ENCODE results near the gene SMARCC1.

SMARCC1 gene

DNA sequence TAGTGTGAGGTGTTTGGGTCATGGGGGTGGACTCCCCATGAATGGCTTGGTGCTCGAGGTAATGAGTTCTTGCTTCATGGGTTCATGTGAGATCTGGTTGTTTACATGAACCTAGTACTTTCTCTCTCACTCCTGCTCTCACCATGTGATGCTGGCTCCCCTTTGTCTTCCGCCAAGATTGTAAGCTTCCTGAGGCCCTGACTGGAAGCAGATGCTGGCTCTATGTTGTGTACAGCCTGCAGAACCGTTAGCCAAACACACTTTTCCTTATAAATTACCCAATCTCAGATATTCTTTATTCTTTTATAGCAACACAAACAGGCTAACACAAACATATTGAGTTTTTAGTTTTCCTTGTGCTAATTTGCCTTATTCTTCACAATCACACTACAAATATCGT is 199.9 kb downstream of the SMARCC1 start:
- no peak for DNase-seq

DNA sequence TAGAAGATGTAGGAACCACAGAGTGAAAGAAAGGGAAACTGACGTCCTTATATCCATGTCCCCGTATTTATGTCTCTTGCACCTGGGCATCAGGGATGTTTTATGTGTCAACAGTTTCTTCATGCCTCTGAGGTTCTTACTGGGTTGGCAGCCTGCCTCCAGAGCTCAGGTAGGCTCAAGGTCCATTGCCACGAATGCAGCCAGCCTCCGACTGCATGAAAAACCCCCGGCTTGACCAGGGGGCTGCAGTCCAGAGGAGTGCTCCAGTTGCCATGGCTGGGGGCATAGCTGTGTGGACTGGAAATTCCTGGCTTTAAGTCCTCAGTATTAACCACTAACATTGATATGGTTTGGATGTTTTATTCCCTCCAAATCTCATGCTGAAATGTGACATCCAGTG is 200.3 kb downstream of the SMARCC1 start:
- DNase-seq = no peak

DNA sequence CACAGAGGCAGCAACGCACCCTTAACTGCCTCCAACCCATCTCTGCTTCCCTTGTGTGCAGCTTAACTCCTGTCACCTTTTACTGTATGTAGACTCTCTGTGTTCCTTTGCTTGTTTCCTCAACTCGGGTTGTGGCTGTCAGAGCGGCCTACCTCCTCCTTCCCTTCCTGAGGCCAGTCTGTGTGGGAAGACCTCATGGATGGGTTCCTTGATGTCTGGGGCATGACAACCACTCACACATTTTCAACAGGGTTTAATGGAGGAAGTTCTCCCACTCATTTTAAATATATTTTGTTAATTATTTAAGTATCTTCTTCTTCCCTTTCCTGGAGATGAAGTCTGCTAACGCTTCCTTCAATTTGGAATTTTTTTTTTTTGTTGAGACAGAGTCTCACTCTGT is 201.2 kb downstream of the SMARCC1 start:
- DNase-seq = no peak

DNA sequence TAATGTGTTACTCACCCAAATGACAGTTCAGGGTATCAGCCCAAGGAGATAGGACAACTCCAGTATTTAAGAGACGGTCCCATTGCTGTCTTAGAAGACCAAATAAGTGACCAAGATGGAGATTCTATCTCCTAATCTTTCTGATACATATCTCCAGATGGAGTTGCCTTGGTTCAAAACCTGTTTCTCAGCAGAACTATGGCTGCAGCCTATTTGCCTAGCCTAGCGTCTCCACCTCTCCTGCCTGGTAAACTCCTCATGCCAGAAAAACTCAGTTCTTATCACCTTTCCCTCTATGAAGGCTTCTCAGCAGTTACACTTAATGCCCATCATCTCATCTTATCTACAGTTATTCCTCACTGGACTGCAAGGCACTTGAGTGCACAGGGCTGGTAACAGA is 201.8 kb downstream of the SMARCC1 start:
- DNase-seq = no peak

DNA sequence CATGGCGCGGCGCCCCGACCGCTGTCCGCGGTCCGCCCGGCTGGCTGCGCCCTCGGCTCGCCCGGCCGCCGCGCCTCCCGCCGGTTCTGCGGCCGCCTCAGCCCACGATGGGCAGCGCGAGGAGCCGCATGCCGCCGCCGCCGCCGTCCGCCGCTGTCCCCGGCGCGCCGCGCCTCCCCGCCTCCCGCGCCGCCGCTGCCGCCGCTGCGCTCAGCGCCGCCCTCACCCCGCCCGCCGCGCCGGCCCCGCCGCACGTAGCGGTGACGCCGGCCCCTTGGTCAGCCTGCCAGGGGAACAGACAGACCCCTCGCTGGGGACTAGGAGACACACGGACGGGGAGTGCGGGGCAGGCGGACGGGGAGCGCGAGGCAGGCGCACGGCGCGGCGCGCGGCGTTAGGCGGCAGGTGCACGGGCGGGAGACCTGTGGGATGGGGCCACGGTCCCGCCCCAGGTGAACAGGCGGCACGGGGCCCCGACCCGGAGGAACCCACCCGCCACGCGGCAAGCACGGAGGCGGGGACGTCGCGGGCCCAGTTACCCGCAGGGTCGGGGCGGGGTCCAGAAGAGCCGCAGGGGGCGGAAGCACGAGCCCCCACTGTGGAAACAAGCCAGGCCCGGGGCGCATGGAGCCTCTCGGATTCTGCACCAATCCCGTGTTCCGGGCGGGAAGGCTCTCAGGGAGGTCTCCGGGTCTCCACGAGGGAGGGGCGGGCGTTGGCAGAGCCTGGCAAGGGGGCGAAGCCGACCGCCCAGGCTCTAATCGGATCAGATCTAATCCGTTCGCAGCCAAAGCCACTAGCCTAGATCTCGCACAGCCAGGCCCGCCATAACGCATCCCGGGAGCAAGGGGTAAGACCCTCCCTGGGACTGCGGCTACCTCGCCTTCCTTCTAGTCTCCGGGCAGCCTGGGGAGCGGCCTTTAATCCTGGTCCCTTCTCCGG is 202.7 kb downstream of the SMARCC1 start, which contains the start of gene CSPG5:
TSS of gene CSPG5 (minus strand) at position 175 of the 942 bp plus-strand sequence. CDS start at position 3, 172 bp downstream.
- peak; percentile 56 for DNase-seq

DNA sequence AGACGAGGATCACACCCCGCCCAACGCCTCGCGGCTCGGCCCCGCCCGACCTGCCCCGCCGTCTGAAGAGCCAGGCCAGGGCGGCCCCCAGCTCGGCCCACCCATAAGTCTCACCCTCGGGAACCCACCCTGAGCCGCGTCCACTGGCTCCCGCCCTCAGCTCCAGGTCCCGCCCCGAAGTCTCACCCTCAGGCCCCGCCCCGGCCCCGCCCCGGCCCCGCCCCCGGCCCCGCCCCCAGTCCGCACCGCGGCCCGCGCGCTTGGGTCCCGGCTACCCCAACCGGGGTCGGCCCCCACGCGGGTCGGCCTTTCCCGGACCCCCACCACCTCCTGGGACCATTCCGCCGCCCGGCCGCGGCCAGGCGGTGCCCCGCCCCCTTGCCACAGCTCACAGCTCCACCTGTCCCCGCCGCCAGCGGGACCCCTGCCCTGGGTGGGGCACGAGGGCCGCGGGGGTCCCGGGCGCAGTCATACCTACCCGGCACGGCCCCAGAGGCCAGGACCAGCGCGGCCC is 203.5 kb downstream of the SMARCC1 start:
- DNase-seq = peak; percentile 39

DNA sequence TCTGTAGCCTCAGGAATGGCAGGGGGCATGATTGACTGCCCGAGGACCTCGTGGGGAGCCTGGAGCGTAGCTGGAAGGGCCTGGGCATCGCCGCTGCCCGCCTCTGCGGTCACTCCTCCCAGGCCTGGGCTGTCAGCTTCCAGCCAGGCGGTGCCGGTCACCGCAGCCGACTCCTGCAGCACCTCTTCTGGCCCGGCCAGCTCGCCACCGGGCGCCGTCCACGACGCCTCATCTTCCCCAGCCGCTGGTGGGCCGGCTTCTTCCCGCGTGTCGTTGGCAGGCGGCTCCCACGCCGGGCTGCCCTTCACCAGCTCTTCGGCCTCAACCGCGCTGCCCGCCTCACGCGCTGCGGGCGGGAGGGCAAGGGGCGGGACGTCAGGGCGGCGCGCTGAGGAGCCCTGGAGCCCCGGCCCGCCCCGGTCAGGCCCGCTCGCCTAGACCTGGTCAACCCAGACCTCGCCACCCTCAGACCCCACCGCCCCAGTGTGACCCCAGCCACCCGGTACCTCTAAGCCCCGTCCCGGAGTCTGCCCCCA is 204.0 kb downstream of the SMARCC1 start:
- peak; percentile 38 for DNase-seq

DNA sequence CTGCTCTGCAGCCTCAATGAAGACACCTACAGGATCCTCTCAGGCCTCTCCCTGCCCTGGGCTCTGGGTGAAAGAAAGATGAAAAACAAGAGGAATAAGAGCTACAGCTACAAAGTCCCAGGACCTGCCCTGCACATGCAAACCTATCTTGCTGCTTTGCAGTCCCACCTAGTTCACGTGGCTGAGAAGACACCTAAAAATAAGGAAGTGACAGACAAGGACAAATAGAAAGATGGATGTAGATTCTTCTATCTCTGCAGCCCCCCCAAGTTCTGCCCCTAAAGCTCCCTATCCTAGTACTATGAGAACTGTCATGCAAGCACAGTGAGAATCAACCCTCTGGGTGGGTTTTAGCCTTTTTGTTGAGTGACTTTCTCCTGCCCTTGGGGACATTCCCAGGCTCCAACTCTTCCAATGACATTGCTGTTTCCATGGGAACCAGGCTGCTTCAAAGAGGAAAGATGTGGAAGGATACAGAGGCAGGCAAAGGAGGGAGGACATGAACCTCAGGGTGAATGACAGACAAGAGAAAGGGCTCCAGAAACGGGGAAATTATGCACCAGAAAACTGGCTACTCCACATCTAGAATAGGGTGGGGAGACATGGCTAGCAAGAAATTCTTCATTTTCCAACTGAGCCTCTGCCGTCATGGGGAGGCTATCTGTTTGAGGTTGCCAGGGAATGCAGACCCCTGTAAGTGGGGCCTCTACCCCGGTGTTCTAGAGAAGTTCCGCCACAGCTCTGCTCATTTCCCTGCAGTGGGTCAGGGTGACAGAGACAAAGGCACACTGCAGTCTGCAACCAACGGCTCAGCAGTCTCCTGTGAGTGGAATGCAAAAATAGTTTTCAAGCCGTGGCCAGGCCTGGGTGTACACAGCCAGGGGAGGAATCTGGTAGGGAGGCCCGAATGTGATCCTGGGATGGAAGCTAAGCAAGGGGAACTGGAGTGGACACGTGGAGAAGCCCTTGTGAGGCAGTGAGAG is 208.2 kb downstream of the SMARCC1 start:
- DNase-seq = no peak

DNA sequence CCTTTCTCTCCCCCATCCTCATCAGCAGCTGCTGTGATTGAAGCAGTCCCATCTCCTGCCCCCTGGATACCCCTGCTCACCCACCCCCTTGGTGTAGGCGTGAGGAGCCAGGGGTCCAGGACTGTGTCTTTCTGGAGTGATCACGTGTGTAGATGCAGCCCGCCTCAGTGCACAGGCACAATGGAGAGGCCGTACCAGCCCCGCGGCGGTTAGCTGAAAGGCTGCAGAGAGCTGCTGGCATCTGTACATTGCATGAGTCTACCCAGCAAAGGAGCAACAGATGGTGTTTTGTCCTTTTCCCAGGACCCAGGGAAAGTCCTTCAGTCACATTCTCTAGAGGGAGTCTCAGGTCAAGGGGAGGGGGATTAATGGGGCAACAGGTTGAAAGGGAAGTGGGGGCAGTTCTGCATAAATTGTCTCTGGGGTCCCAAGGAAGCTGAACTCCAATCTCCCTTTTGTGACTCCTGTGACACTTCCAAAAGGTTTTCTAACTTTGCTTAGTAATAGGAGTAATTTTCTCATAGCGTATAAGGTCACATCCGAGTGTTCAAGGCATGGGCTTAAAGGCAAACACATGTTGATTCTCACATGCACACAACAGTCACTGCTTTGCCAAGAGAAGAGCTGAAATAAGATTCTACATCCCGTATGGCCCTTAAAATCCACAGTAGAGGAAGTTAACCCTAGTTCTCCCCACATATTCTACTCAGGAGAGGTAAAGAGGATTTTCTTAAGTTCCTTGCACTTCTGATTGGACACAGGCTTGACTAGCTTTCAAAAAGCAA is 210.1 kb downstream of the SMARCC1 start:
- DNase-seq = no peak

DNA sequence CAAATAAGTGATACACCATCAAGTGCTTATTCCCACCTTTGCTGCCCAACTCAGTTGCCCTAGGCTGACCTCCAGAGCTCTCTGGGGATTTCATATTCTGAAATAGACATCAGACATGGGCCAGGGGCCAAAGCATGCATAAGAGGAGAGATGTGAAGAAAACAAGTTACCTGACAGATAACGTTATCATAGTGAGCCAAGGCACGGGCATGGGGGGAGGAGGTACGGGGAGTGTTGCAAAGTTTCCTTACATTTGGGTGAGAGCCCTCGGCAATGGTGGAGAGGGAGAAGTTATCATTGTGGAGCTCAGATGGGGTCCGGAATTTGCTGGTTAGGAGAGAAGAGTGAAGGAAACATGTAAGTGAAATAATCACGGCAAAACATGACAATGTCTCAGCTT is 212.8 kb downstream of the SMARCC1 start:
- no peak for DNase-seq

DNA sequence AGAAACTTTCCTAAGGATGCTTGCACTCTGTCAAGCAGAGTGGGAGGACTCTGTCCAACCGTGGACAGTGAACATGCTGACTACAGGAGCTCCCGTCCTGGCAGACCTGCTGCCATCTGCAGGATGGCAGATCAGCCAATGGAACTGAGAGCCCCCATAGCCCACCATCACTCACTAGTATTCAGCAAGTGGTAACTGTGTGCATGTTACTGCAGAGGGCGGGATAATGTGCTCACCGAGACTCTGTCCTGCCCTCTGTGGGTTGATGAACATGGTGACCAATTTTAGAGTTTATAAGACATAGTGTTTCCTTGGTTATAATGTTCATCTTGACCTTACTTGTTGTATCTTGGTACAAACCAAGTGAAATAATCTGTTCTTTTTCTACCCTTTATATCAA is 214.5 kb downstream of the SMARCC1 start:
- DNase-seq = no peak

DNA sequence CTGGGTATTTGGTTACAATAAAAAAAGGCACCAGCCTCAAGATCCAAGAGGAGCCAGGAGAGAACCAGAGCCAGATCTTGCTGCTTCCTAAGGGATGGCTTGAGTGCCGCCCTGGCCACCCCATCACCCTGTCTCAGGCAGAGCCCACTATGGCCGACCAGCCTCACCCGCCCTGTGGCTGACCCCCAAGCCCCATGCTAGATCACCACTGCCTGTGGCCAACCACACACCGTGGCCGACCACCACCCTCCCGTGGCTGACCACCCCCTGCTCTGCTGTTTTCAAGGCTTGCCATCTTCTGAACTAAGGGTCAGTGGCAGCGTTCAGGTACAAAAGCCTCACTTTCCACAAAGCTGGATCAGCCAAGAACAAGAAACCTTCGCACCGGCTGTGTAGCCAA is 215.0 kb downstream of the SMARCC1 start:
- no peak for DNase-seq

DNA sequence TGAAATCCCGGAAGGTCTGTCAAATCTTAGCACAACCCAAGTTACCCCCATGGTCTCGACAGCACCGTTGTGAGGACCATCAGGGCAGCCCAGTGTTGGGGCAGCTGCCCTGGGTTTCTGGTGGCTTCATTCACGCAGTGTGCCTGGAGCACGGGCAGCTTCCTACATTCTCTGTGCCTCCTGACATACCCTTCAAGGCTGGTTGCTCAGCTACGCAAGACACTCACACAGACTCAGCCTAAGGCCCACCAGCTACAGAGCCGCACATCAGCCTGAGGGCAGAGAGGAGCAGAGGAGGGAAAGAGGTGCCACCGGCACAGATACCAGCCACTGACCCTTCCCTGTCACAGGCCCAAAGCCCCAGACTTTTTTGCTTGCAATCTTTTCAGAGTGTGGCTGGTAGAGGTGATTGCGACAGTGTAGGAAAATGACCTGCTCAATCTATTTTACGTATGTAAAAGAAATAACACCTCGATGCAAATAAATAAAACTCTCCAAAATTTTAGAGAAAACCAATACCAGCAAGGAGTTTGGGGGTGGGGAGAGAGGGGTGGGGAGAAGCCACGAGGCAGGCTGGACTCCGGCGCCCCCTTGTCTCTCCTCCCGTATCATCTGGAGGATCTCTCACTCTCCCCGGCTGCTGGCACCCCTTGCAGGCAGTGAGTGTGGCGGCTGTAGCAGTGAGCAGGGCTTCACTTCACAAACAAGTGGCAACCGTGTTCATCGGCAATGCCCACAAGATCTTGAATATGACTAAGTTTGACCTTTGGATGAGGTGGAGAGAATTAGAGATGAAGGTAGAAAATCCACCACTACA is 215.8 kb downstream of the SMARCC1 start:
- DNase-seq = no peak

DNA sequence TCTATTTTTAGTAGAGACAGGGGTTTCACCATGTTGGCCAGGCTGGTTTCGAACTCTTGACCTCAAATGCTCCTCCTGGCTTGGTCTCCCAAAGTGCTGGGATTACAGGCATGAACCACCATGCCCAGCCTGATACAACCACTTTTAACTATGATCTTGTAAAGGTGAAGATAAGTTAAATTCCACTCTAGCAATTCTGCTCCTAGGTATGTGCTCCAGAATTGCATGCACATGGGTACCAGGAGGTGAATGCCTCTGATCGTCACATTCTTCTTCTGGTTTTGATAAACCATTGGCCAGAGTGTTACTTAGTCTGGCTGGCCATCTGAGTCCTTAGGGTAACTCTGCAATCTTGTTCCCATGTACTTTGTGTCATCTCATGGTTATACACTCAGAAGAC is 225.3 kb downstream of the SMARCC1 start:
- DNase-seq = no peak

DNA sequence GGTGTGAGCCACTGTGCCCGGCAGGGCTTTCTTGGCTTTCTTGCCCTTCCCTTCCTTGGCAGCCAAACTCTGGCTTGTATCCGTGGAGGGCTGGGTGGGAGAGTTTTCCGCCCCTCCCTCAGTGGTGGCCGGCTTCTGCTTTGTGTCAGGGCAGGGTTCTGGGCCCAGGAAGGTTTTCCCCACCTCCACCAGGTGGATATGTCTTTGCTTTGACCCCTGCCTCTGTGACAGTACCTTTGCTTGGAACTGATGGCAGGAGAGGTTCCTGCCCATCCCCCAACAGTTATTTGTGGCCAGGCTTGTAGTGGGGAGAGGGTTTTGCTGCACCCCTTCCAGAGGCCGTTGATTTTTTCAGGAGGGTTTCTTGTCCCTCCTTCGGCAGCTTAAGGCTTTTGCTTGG is 227.4 kb downstream of the SMARCC1 start:
- DNase-seq = no peak

DNA sequence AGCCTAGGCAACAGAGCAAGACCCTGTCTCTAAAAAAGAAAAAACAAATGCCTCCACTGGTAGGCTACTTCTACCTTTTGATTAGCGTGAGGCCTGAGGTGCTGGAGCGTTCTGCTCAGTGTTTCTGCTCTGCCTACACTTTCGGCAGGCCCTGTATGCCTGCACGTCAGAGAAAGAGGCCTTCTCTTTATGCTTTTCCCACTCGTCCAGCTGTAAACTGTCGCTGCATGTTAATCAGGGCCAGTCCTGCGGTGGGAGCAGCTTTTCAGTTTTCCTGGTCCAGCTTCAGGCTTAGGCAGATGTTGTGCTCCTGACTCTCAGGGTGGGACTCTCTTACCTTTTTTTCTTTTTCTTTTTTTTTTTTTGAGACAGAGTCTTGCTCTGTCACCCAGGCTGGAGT is 228.3 kb downstream of the SMARCC1 start:
- no peak for DNase-seq

DNA sequence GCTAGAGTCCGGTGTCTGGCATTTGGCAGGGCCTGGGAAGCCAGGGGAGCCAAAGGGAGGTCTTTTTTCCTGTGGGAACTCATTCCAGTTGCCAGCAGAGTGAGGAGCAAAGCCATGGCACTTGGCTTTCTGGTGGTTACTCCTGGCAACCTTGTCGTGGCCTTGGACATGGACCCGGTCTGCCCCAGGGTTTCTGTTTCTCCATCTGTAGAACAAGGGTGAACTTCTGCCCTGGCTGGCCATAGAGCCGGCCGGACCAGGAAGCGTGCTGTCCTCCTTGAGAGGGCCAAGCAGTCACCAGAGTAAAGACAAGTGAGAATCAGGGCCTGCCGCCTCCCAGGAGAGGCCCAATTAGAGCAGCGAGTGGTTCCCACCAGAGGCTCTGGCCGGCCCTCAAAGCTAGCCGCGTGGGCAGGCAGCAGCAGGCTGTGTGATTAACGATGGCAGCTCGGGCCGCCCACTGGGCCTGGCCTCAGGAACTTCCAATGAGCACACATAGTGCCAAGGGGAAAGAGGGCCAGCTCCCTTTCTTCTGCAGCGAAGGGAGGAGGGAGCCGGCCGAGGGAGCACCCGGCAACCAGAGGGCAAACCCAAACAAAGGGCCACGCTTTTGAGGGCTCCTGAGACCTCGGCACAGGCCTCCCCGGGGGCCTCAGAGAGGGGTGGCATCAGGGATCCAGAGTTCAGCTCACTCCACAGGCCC is 239.1 kb downstream of the SMARCC1 start:
- DNase-seq = no peak

DNA sequence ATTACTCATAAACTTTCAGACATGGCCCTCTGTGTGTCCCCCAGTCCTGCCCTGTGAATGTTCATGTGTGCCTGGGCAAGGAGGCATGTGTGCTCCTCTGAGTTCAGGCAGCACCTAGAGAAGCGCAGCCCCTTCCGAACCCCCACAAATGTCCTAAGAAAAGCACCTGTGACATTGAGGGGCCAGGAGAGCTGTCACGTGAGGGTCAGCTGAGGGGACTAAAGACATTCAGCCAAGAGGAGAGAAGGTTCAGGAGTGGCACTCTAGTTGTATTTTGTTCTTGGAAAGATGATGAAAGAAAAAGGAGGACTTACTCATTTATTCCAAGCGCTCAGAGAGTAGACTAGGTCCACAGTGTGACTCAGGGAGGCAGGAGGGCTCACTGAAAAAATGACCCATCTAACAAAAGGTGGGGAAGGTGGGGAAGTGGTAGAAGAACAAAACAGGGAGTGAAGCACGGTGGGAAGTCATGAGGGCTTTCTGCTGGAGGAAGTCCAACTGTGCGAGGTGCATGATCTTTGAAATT is 240.0 kb downstream of the SMARCC1 start:
- no peak for DNase-seq

DNA sequence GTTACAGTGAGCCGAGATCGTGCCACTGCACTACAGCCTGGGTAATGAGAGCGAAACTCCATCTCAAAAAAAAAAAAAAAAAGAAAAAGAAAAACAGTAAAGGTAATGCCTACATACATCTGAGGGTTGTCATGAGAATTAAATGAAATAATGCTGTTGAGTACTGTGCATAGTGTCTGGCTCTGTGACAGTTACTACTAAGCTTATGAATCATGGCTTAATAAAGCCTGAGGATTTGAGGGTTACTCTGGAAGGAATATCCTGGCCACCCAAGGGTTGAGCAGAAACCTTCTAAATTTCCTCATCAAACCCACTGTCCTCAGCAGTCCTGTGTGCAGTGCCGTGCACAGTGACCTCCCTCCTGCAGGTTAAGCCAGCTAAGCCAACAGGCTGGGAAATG is 241.4 kb downstream of the SMARCC1 start:
- DNase-seq = no peak

DNA sequence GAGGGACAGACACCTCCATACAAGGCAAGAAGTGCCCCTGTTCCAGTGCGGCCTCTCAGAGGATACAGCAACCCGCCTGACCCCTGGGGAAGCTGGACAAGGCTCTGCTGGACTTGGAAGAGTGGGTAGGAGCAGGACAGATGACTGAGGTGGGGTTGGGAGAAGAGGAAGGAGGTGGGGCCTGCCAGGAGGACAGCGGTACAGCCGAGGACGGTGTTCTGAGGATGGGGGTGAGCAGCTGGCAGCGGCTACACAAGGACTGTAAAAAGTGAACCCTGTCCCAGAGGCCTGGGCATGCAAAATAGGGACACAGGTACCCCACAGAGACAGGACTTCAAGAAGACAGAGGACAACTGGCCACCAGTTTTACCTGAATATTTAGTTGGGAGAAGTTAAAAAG is 244.7 kb downstream of the SMARCC1 start:
- DNase-seq = no peak
